Measurements from ENCODE around the gene SLC25A26.

DNA sequence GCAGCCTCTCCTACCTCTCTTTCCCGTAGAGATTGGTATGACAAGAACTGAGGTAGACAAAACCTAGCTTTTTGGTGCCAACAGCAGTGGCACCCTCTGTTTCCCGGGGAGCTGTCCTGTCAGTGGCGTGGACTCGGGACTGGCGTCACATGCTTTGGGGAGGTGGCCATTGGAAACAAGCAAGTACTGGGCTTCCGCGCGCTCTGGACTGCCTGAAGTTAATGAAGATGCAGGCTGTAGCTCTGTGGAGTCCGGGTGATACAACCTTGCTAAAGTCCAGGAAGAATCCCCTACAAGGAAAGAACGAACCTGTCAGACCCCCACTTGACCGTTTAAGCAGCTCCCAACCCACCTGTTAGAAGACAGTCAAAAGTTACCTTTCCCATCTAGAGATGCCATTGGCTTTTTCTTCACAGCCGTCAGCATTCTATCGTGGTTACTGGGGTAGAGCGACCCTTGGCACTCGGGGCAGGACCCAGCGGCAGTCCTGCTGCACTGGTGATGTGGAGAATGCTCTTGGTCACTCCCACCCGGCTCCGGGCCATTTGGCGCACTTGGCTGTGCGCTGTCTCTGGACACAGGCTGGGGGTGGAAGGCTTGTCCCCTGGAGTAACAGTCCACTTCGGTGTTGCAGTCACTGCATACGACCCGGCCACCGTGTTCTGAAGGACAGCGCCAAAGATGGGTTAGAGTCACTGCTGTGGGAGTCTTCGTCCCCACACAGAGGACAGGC, 159.6 kb downstream of the SLC25A26 start:
- no peak for TF ChIP-seq POLR2A (IDR thresholded peaks at IDR 0.05; ENCODE audit: borderline replicate concordance, extremely low read depth, insufficient read depth, insufficient read length)
- TF ChIP-seq RAD21 (IDR thresholded peaks at IDR 0.05; ENCODE audit: low read depth): no peak
- TF ChIP-seq, protein P1, sequence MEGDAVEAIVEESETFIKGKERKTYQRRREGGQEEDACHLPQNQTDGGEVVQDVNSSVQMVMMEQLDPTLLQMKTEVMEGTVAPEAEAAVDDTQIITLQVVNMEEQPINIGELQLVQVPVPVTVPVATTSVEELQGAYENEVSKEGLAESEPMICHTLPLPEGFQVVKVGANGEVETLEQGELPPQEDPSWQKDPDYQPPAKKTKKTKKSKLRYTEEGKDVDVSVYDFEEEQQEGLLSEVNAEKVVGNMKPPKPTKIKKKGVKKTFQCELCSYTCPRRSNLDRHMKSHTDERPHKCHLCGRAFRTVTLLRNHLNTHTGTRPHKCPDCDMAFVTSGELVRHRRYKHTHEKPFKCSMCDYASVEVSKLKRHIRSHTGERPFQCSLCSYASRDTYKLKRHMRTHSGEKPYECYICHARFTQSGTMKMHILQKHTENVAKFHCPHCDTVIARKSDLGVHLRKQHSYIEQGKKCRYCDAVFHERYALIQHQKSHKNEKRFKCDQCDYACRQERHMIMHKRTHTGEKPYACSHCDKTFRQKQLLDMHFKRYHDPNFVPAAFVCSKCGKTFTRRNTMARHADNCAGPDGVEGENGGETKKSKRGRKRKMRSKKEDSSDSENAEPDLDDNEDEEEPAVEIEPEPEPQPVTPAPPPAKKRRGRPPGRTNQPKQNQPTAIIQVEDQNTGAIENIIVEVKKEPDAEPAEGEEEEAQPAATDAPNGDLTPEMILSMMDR (IDR thresholded peaks at IDR 0.05 in 2 of 3, conservative IDR thresholded peaks at IDR 0.05 in 1 of 3; ENCODE audit: borderline replicate concordance in 1 of 3, insufficient read depth in 1 of 3, low read depth in 2 of 3, low read length in 2 of 3): no peak
- TF ChIP-seq ZNF274 (IDR thresholded peaks at IDR 0.05; ENCODE audit: low read depth, low read length): no peak
- TF ChIP-seq CEBPB (IDR thresholded peaks at IDR 0.05; ENCODE audit: low read depth): no peak
- TF ChIP-seq POLR2AphosphoS5 (IDR thresholded peaks at IDR 0.05; ENCODE audit: low read depth, low read length): no peak
- no peak for TF ChIP-seq ZFX (IDR thresholded peaks at IDR 0.05)
- no peak for TF ChIP-seq REST (IDR thresholded peaks at IDR 0.05; ENCODE audit: low read depth)
- TF ChIP-seq SRF (IDR thresholded peaks at IDR 0.05; ENCODE audit: low read depth): no peak
- TF ChIP-seq EZH2phosphoT487 (IDR thresholded peaks at IDR 0.05; ENCODE audit: borderline replicate concordance): no peak
- TF ChIP-seq SP1 (IDR thresholded peaks at IDR 0.05; ENCODE audit: low read depth): no peak
- TF ChIP-seq SIN3A (IDR thresholded peaks at IDR 0.05; ENCODE audit: low read depth): no peak
- TF ChIP-seq, protein P2, sequence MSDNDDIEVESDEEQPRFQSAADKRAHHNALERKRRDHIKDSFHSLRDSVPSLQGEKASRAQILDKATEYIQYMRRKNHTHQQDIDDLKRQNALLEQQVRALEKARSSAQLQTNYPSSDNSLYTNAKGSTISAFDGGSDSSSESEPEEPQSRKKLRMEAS (IDR thresholded peaks at IDR 0.05): no peak

All from HCT116 (cell line).